Measurements from ENCODE around the gene NDE1.

GRCh38 chr16:15749371-15749770 is 99.3 kb downstream of the NDE1 start:
- TF ChIP-seq CTCF (conservative IDR thresholded peaks at IDR 0.05; ENCODE audit: low read depth, low read length) (no peak), MXI1 (IDR thresholded peaks at IDR 0.05; ENCODE audit: borderline replicate concordance, low read depth, low read length) (no peak), RAD21 (IDR thresholded peaks at IDR 0.05; ENCODE audit: low read length) (no peak), MAFK (IDR thresholded peaks at IDR 0.05; ENCODE audit: low read depth, low read length) (no peak), SMC3 (IDR thresholded peaks at IDR 0.05; ENCODE audit: low read depth, low read length) (no peak), POLR2A (IDR thresholded peaks at IDR 0.05; ENCODE audit: low read depth, low read length) (no peak), CHD1 (IDR thresholded peaks at IDR 0.05; ENCODE audit: low read depth, low read length) (no peak), RFX5 (IDR thresholded peaks at IDR 0.05; ENCODE audit: low read depth, low read length) (no peak), FOS (IDR thresholded peaks at IDR 0.05; ENCODE audit: low read depth, low read length) (no peak), USF2 (IDR thresholded peaks at IDR 0.05; ENCODE audit: low read depth, low read length) (no peak), RCOR1 (IDR thresholded peaks at IDR 0.05; ENCODE audit: insufficient replicate concordance, low read length) (no peak)

All from IMR-90 (cell line).